Effector CD4-positive, alpha-beta T cell (primary cell): ENCODE data around the gene NEAT1.
"Not testable (repeated sequence)": the region's sequence is repeated elsewhere in the genome, so short reads cannot be mapped to it uniquely, and the experiment has no call there.

Source experiments
- DNase-seq: peaks from one replicate; pipeline ENCODE4 v3.0.0-alpha.2; 2020

NEAT1 gene

GRCh38 chr11:65454696-65455456 is 32.3 kb downstream of the NEAT1 start:
- DNase-seq: peak; percentile 62

GRCh38 chr11:65456418-65456817 is 33.8 kb downstream of the NEAT1 start:
- no peak for DNase-seq

- DNase-seq: no peak
Observed at GRCh38 chr11:65459552-65459951, 37.0 kb downstream of the NEAT1 start.

GRCh38 chr11:65465471-65465870 is 42.9 kb downstream of the NEAT1 start:
- not testable (repeated sequence) for DNase-seq

- not testable (repeated sequence) for DNase-seq
Observed at GRCh38 chr11:65467306-65467705, 44.7 kb downstream of the NEAT1 start.

GRCh38 chr11:65468874-65469333 is 46.3 kb downstream of the NEAT1 start:
- peak; percentile 45 for DNase-seq

- DNase-seq: no peak
Observed at GRCh38 chr11:65470433-65471049, 47.9 kb downstream of the NEAT1 start.

GRCh38 chr11:65471447-65471891 is 48.9 kb downstream of the NEAT1 start:
- DNase-seq: no peak

- DNase-seq: not testable (repeated sequence)
Observed at GRCh38 chr11:65472588-65473277, 50.1 kb downstream of the NEAT1 start.

GRCh38 chr11:65473278-65473860 is 50.8 kb downstream of the NEAT1 start:
- DNase-seq: no peak

- no peak for DNase-seq
Observed at GRCh38 chr11:65474864-65475263, 52.3 kb downstream of the NEAT1 start.

- no peak for DNase-seq
Observed at GRCh38 chr11:65476632-65477148, 54.1 kb downstream of the NEAT1 start.

- DNase-seq: peak; percentile 86
Observed at GRCh38 chr11:65477149-65477965, 54.8 kb downstream of the NEAT1 start.

- DNase-seq: no peak
Observed at GRCh38 chr11:65478388-65479183, 56.0 kb downstream of the NEAT1 start.

GRCh38 chr11:65479184-65480145 is 56.9 kb downstream of the NEAT1 start:
- no peak for DNase-seq

- DNase-seq: no peak
Observed at GRCh38 chr11:65482306-65482850, 59.8 kb downstream of the NEAT1 start.

- DNase-seq: no peak
Observed at GRCh38 chr11:65485920-65486219, 63.3 kb downstream of the NEAT1 start.

GRCh38 chr11:65486570-65487466 is 64.2 kb downstream of the NEAT1 start:
- no peak for DNase-seq
